Esophagus muscularis mucosa (tissue), 4 donors: Measurements from ENCODE around the gene PCP2. TPM values are rescaled to one million over a fixed set of nuclear protein-coding genes. Genes with fewer than 3 reads are reported as not detected.

Experiments
- DNase-seq: peaks from one replicate; pipeline ENCODE4 v3.0.0-alpha.2; 2017; ENCODE audit errors: extremely low spot score
- H3K27ac ChIP-seq, 4 donors: fragments of 200-600 bp; sonication (generic); replicated peaks in 1 of 4; 1 replicate in 3 of 4; 2 replicates in 1 of 4; pipeline ENCODE4 v1.5.1; 2016 to 2019; ENCODE audit warnings: mild to moderate bottlenecking in 1 of 4
- H3K27me3 ChIP-seq, 4 donors: fragments of 200-600 bp; sonication (generic); one replicate each; pipeline versions ENCODE4 v1.5.1 to v1.6.0; 2016 to 2019
- H3K36me3 ChIP-seq, 4 donors: fragments of 200-600 bp; sonication (generic); one replicate each; pipeline ENCODE4 v1.5.1; 2016 to 2019
- H3K4me1 ChIP-seq, 4 donors: fragments of 200-600 bp; sonication (generic); one replicate each; pipeline ENCODE4 v1.5.1; 2016 to 2019
- H3K4me3 ChIP-seq, 4 donors: fragments of 200-600 bp; sonication (generic); 1 replicate in 2 of 4; 2 replicates in 2 of 4; pipeline ENCODE4 v1.5.1; 2016 to 2019; ENCODE audit warnings: mild to moderate bottlenecking in 4 of 4, moderate library complexity in 1 of 4
- H3K9me3 ChIP-seq, 4 donors: fragments of 200-600 bp; sonication (generic); 1 replicate in 3 of 4; 2 replicates in 1 of 4; pipeline ENCODE4 v1.5.1; 2016 to 2019
- CTCF ChIP-seq, 3 experiments: fragments of 200-600 bp in 2 of 3; fragments of 450-650 bp in 1 of 3; sonication (generic) in 2 of 3; IDR thresholded peaks; one replicate each; pipeline ENCODE4 v1.5.1; 2017 to 2019; ENCODE audit warnings: antibody characterized with exemption in 3 of 3, mild to moderate bottlenecking in 2 of 3, moderate library complexity in 1 of 3
- EP300 ChIP-seq: sonication (generic); formaldehyde crosslinking; IDR thresholded peaks from one replicate; pipeline ENCODE4 v1.6.1; 2017; ENCODE audit warnings: antibody characterized with exemption
- POLR2A ChIP-seq: fragments of 450-650 bp; IDR thresholded peaks from one replicate; pipeline ENCODE4 v1.6.1; 2017; ENCODE audit warnings: antibody characterized with exemption, moderate library complexity, mild to moderate bottlenecking, low read depth
- POLR2AphosphoS5 ChIP-seq, 2 donors: sonication (generic); formaldehyde crosslinking; IDR thresholded peaks; one replicate each; pipeline ENCODE4 v1.6.1; 2017; ENCODE audit warnings: antibody characterized with exemption in 2 of 2
- WGBS: methylation state at CpG from one replicate; pipeline ENCODE4 v1.1.5; 2018; 5-methylcytosine and 5-hydroxymethylcytosine counted together
- intact Hi-C: fragments of 100-400 bp; cut with DNase I; formaldehyde crosslinking; loops from one replicate; pipeline ENCODE4 v1.15.1; 2023
- total RNA-seq, 4 donors: library from RNA; depleted of rRNA; stranded (reverse); fragments of >200 nt; gene quantifications; one replicate each; pipeline versions ENCODE4 v1.1.0 to v1.2.1, GENCODE V29; 2016

PCP2 gene
- total RNA-seq, 4 donors from 2014 or later, result not detected

GRCh38 chr19:7643031-7643415 is 9.5 kb upstream of the PCP2 start:
- Histone ChIP-seq H3K27ac (no peak overlapping the region), H3K27me3 (peaks cover 0 to 91% (median 6%) of the 10 kb centered on the region in 4 donors), H3K36me3 (no peaks in the 10 kb centered on the region), H3K4me3 (no peak overlapping the region), H3K4me1 (no peaks in the 10 kb centered on the region), H3K9me3 (no peaks in the 10 kb centered on the region)
- 81% methylated on average over 8 of the region's 8 CpGs for WGBS
- TF ChIP-seq POLR2AphosphoS5 (IDR thresholded peaks at IDR 0.05) (no peak), POLR2A (no peak), EP300 (no peak)
- intact Hi-C loops, result no loop called here
- no peak for DNase-seq

- H3K9me3 ChIP-seq, result no peaks in the 10 kb centered on the region
- H3K36me3 ChIP-seq, result no peaks in the 10 kb centered on the region
- DNase-seq, result no peak
- peaks cover 0 to 94% (median 12%) of the 10 kb centered on the region in 4 donors for H3K27me3 ChIP-seq
- H3K27ac ChIP-seq, result no peak overlapping the region
- intact Hi-C loops, result no loop called here
- H3K4me3 ChIP-seq, result no peak overlapping the region
- TF ChIP-seq EP300 (no peak), POLR2AphosphoS5 (IDR thresholded peaks at IDR 0.05) (no peak), CTCF (IDR thresholded peaks at IDR 0.05) (no peak), POLR2A (no peak)
- H3K4me1 ChIP-seq, result peaks cover 0 to under 1% (median 0%) of the 10 kb centered on the region in 4 donors
- WGBS, result 85% methylated on average over 22 of the region's 27 CpGs
Measured at GRCh38 chr19:7642295-7643030, 8.9 kb upstream of the PCP2 start.

- WGBS, result 84% methylated on average over 38 of the region's 43 CpGs
- TF ChIP-seq POLR2AphosphoS5 (IDR thresholded peaks at IDR 0.05) (no peak), EP300 (no peak), POLR2A (no peak)
- intact Hi-C loops, result no loop called here
- Histone ChIP-seq H3K27ac (no peak overlapping the region), H3K27me3 (peaks cover 0 to 94% (median 20%) of the 10 kb centered on the region in 4 donors), H3K36me3 (no peaks in the 10 kb centered on the region), H3K9me3 (no peaks in the 10 kb centered on the region), H3K4me3 (no peak overlapping the region), H3K4me1 (peaks cover 0 to 10% (median 5%) of the 10 kb centered on the region in 4 donors)
- DNase-seq, result no peak
Measured at GRCh38 chr19:7641290-7642276, 8.1 kb upstream of the PCP2 start.

GRCh38 chr19:7640803-7641202 is 7.3 kb upstream of the PCP2 start:
- H3K27ac ChIP-seq, result no peak overlapping the region
- H3K27me3 ChIP-seq, result peaks cover 0 to 94% (median 22%) of the 10 kb centered on the region in 4 donors
- TF ChIP-seq POLR2AphosphoS5 (IDR thresholded peaks at IDR 0.05) (no peak), POLR2A (no peak), EP300 (no peak), CTCF (IDR thresholded peaks at IDR 0.05) (no peak)
- peaks cover 0 to 11% (median 5%) of the 10 kb centered on the region in 4 donors for H3K4me1 ChIP-seq
- intact Hi-C loops, result no loop called here
- no peaks in the 10 kb centered on the region for H3K9me3 ChIP-seq
- no peaks in the 10 kb centered on the region for H3K36me3 ChIP-seq
- WGBS, result 90% methylated on average over 9 of the region's 11 CpGs
- H3K4me3 ChIP-seq, result no peak overlapping the region
- DNase-seq, result no peak

GRCh38 chr19:7639863-7640348 is 6.4 kb upstream of the PCP2 start:
- Histone ChIP-seq H3K36me3 (no peaks in the 10 kb centered on the region), H3K27me3 (peaks cover 0 to 96% (median 20%) of the 10 kb centered on the region in 4 donors), H3K4me1 (peaks cover 0 to 11% (median 5%) of the 10 kb centered on the region in 4 donors), H3K27ac (no peak overlapping the region), H3K4me3 (no peak overlapping the region), H3K9me3 (no peaks in the 10 kb centered on the region)
- WGBS, result 96% methylated on average over 13 of the region's 13 CpGs
- intact Hi-C loops, result no loop called here
- TF ChIP-seq POLR2A (no peak), CTCF (IDR thresholded peaks at IDR 0.05) (no peak), EP300 (no peak), POLR2AphosphoS5 (IDR thresholded peaks at IDR 0.05) (no peak)
- DNase-seq, result no peak
